ENCODE measurements around the gene PTPRK. TPM values are rescaled to one million over a fixed set of nuclear protein-coding genes. Genes with fewer than 3 reads are reported as not detected.

PTPRK gene
- total and polyA plus RNA-seq, 4 donors: 8.2 to 224 (median 42.9) TPM

DNA sequence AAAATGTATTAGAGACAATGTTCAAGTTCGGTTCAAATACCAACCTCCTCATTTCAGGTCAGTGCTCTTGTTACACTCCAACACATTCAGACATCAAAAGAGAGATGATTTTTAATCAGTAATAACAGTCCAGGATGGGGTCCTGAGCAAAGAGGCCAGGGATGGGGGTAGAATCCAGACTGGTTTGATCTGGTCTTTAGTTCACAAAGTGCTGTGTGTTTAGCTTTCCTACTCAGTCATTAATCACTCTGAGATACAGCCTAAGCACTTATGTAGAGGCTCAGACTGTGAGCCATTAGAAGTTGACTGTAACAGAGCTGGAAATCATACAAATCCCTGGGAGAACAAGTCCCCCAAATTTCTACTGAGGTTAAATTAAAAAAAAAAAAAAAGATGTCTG is 241.6 kb downstream of the PTPRK start:
- ATAC-seq (ENCODE audit: insufficient read depth, low FRiP score): no peak
- no peak overlapping the region for H3K9ac ChIP-seq (ENCODE audit: insufficient read depth in 1 of 2, low read length in 2 of 2)
- no peaks in the 10 kb centered on the region for H3K27me3 ChIP-seq (ENCODE audit: control insufficient read depth in 3 of 3, insufficient read depth in 3 of 3, low read length in 2 of 3)
- H3K9me3 ChIP-seq (ENCODE audit: control insufficient read depth in 4 of 4, insufficient read depth in 3 of 4, low read length in 3 of 4): peaks cover 0 to 2% (median 0%) of the 10 kb centered on the region in 4 donors
- H3K4me1 ChIP-seq (ENCODE audit: control insufficient read depth in 5 of 5, insufficient read depth in 5 of 5, low read length in 5 of 5): peaks cover 0 to 21% (median 0%) of the 10 kb centered on the region in 5 donors
- TF ChIP-seq, protein P1, sequence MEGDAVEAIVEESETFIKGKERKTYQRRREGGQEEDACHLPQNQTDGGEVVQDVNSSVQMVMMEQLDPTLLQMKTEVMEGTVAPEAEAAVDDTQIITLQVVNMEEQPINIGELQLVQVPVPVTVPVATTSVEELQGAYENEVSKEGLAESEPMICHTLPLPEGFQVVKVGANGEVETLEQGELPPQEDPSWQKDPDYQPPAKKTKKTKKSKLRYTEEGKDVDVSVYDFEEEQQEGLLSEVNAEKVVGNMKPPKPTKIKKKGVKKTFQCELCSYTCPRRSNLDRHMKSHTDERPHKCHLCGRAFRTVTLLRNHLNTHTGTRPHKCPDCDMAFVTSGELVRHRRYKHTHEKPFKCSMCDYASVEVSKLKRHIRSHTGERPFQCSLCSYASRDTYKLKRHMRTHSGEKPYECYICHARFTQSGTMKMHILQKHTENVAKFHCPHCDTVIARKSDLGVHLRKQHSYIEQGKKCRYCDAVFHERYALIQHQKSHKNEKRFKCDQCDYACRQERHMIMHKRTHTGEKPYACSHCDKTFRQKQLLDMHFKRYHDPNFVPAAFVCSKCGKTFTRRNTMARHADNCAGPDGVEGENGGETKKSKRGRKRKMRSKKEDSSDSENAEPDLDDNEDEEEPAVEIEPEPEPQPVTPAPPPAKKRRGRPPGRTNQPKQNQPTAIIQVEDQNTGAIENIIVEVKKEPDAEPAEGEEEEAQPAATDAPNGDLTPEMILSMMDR (IDR thresholded peaks at IDR 0.05; ENCODE audit: control extremely low read depth, extremely low read depth): no peak
- no peaks in the 10 kb centered on the region for H3K36me3 ChIP-seq (ENCODE audit: control insufficient read depth in 4 of 4, insufficient read depth in 4 of 4, low read length in 4 of 4)
- WGBS, 2 donors: 88 to 91% methylated on average over 1 of the region's 1 CpG
- H3K27ac ChIP-seq (ENCODE audit: low read depth in 1 of 2, low read length in 1 of 2): no peak overlapping the region
- H3K4me3 ChIP-seq: no peak overlapping the region
- DNase-seq: no peak

DNA sequence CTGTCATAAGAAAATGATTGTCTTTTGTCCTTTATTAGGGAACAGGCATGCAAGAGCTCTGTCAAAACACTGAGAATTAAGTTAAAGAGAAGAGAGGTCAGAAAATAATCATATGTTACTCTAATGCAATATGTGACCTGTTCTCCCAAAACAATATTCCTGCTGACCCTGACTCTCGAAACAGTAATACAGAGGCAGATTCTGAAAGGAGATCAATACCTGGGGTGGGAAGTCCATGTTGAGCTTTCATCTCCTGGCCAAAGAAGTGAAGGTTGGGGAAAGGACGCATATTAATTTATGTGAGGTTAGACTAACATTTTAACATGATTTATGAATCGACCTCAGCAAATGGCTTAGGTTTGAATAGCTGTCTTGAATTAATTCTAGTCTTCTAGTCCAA is 243.0 kb downstream of the PTPRK start:
- peaks cover 0 to 2% (median 0%) of the 10 kb centered on the region in 4 donors for H3K9me3 ChIP-seq (ENCODE audit: control insufficient read depth in 4 of 4, insufficient read depth in 3 of 4, low read length in 3 of 4)
- ATAC-seq (ENCODE audit: insufficient read depth, low FRiP score) (no peak), DNase-seq (no peak)
- H3K27me3 ChIP-seq (ENCODE audit: control insufficient read depth in 3 of 3, insufficient read depth in 3 of 3, low read length in 2 of 3): no peaks in the 10 kb centered on the region
- H3K4me3 ChIP-seq: no peak overlapping the region
- peaks cover 0 to 15% (median 0%) of the 10 kb centered on the region in 5 donors for H3K4me1 ChIP-seq (ENCODE audit: control insufficient read depth in 5 of 5, insufficient read depth in 5 of 5, low read length in 5 of 5)
- H3K36me3 ChIP-seq (ENCODE audit: control insufficient read depth in 4 of 4, insufficient read depth in 4 of 4, low read length in 4 of 4): no peaks in the 10 kb centered on the region
- no peak overlapping the region for H3K9ac ChIP-seq (ENCODE audit: insufficient read depth in 1 of 2, low read length in 2 of 2)
- 91% methylated on average over 3 of the region's 3 CpGs for WGBS, 2 donors
- TF ChIP-seq, protein P1 (IDR thresholded peaks at IDR 0.05; ENCODE audit: control extremely low read depth, extremely low read depth): no peak
- H3K27ac ChIP-seq (ENCODE audit: low read depth in 1 of 2, low read length in 1 of 2): no peak overlapping the region

DNA sequence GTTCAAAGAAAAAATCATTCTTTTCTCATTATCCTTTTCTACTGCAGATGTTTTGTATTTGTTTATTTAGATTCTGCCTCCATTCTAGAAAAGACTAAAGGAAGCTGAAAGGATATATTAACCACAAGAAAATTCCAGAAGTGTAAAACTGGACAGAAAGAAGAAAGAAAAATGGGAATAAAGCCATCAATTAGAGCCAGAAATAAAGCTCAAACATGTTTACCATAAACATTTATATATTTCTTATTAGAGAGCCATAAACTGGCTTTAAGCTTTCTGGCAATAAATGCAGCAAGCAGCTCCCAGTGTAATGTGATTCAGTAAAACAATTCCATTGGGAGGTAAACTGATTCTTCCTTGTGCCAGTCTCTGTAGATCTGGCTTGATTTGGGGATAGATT is 244.1 kb downstream of the PTPRK start:
- H3K4me1 ChIP-seq (ENCODE audit: control insufficient read depth in 5 of 5, insufficient read depth in 5 of 5, low read length in 5 of 5): peaks cover 0 to 11% (median 0%) of the 10 kb centered on the region in 5 donors
- no peaks in the 10 kb centered on the region for H3K27me3 ChIP-seq (ENCODE audit: control insufficient read depth in 3 of 3, insufficient read depth in 3 of 3, low read length in 2 of 3)
- TF ChIP-seq, protein P1 (IDR thresholded peaks at IDR 0.05; ENCODE audit: control extremely low read depth, extremely low read depth): no peak
- DNase-seq (no peak), ATAC-seq (ENCODE audit: insufficient read depth, low FRiP score) (no peak)
- H3K9me3 ChIP-seq (ENCODE audit: control insufficient read depth in 4 of 4, insufficient read depth in 3 of 4, low read length in 3 of 4): peaks cover 0 to 2% (median 0%) of the 10 kb centered on the region in 4 donors
- H3K27ac ChIP-seq (ENCODE audit: low read depth in 1 of 2, low read length in 1 of 2): no peak overlapping the region
- no peaks in the 10 kb centered on the region for H3K36me3 ChIP-seq (ENCODE audit: control insufficient read depth in 4 of 4, insufficient read depth in 4 of 4, low read length in 4 of 4)
- no peak overlapping the region for H3K4me3 ChIP-seq
- H3K9ac ChIP-seq (ENCODE audit: insufficient read depth in 1 of 2, low read length in 2 of 2): no peak overlapping the region

DNA sequence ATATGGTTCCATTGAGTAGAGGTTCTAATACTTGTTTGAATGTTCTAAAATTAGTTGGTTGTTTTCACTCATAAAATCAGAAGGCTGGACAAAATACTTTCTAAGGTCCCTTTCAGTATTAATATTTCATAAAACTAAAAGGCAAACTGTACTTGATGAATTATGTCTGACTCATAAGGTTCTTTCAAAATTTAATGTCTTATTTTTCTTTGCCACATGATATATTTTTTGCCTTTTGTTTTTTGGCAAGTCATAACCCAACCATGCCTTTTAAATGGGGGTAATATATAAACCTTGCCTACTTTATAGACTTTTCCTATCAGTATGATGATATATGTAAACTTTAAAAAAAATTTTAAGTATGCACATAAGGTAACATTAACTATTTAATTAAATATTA is 244.7 kb downstream of the PTPRK start:
- TF ChIP-seq, protein P1 (IDR thresholded peaks at IDR 0.05; ENCODE audit: control extremely low read depth, extremely low read depth): no peak

More for the DNA sequence above, 244.7 kb downstream of the PTPRK start:
- no peak overlapping the region for H3K27ac ChIP-seq (ENCODE audit: low read depth in 1 of 2, low read length in 1 of 2)
- no peak overlapping the region for H3K9ac ChIP-seq (ENCODE audit: insufficient read depth in 1 of 2, low read length in 2 of 2)
- H3K4me3 ChIP-seq: no peak overlapping the region
- H3K36me3 ChIP-seq (ENCODE audit: control insufficient read depth in 4 of 4, insufficient read depth in 4 of 4, low read length in 4 of 4): no peaks in the 10 kb centered on the region
- no peaks in the 10 kb centered on the region for H3K27me3 ChIP-seq (ENCODE audit: control insufficient read depth in 3 of 3, insufficient read depth in 3 of 3, low read length in 2 of 3)
- H3K9me3 ChIP-seq (ENCODE audit: control insufficient read depth in 4 of 4, insufficient read depth in 3 of 4, low read length in 3 of 4): no peaks in the 10 kb centered on the region
- ATAC-seq (ENCODE audit: insufficient read depth, low FRiP score) (no peak), DNase-seq (no peak)
- peaks cover 0 to 13% (median 0%) of the 10 kb centered on the region in 5 donors for H3K4me1 ChIP-seq (ENCODE audit: control insufficient read depth in 5 of 5, insufficient read depth in 5 of 5, low read length in 5 of 5)

Data from lung (tissue), 12 donors.